GM23338 (cell line): ENCODE results near the gene SNX9. TPM values are rescaled to one million over a fixed set of nuclear protein-coding genes. Genes with fewer than 3 reads are reported as not detected.
A peak's percentile ranks its signal among the peaks of the same experiment; 100 is the strongest.

Experiments used
- ATAC-seq: fragments of 200-7000 bp; cut with Tn5 transposase; 3 replicates; pipeline ENCODE4 v1.9.1; 2020
- DNase-seq: peaks from one replicate; pipeline ENCODE4 v3.0.0-alpha.2; 2015; ENCODE audit warnings: low spot score
- H2AFZ ChIP-seq: fragments of 200-600 bp; sonication (generic); 2 replicates; pipeline ENCODE4 v1.8.0; 2016; ENCODE audit warnings: antibody characterized with exemption, mild to moderate bottlenecking, moderate library complexity
- H3F3A ChIP-seq: fragments of 200-600 bp; sonication (generic); replicated peaks from 2 replicates; pipeline ENCODE4 v1.8.0; 2017; ENCODE audit warnings: antibody characterized with exemption, mixed run types, low read depth
- H3K27ac ChIP-seq: fragments of 200-600 bp; sonication (generic); 2 replicates; pipeline ENCODE4 v1.6.1; 2016; ENCODE audit warnings: low read depth
- H3K27me3 ChIP-seq: fragments of 200-600 bp; sonication (generic); 2 replicates; pipeline ENCODE4 v1.8.0; 2016; ENCODE audit warnings: mild to moderate bottlenecking, mixed run types, moderate library complexity; ENCODE audit not compliant: insufficient read depth
- H3K36me3 ChIP-seq: fragments of 200-600 bp; sonication (generic); 2 replicates; pipeline ENCODE4 v1.8.0; 2016; ENCODE audit warnings: mild to moderate bottlenecking; ENCODE audit not compliant: insufficient read depth
- H3K4me1 ChIP-seq: fragments of 200-600 bp; sonication (generic); 2 replicates; pipeline ENCODE4 v1.8.0; 2016; ENCODE audit warnings: mild to moderate bottlenecking, moderate library complexity; ENCODE audit not compliant: insufficient read depth
- H3K4me2 ChIP-seq: fragments of 200-600 bp; sonication (generic); 2 replicates; pipeline ENCODE4 v1.7.1; 2017; ENCODE audit warnings: mixed run types
- H3K4me3 ChIP-seq: fragments of 200-600 bp; sonication (generic); 2 replicates; pipeline ENCODE4 v1.6.1; 2016; ENCODE audit warnings: mixed run types
- H3K79me2 ChIP-seq: fragments of 200-600 bp; sonication (generic); replicated peaks from 2 replicates; pipeline ENCODE4 v1.8.0; 2017; ENCODE audit warnings: mild to moderate bottlenecking; ENCODE audit not compliant: insufficient read depth
- H3K9me2 ChIP-seq: fragments of 200-600 bp; sonication (generic); 2 replicates; pipeline ENCODE4 v1.8.0; 2017; ENCODE audit not compliant: insufficient read depth
- H4K20me1 ChIP-seq: fragments of 200-600 bp; sonication (generic); replicated peaks from 2 replicates; pipeline ENCODE4 v1.8.0; 2017; ENCODE audit warnings: mild to moderate bottlenecking; ENCODE audit not compliant: insufficient read depth
- H3K27ac Mint-ChIP-seq: 2 replicates; pipeline ENCODE4 v1.8.0; 2020; ENCODE audit warnings: inconsistent platforms, mild to moderate bottlenecking, moderate library complexity, mixed read lengths
- H3K27me3 Mint-ChIP-seq: 3 replicates; pipeline ENCODE4 v1.8.0; 2022; ENCODE audit warnings: low read depth, mild to moderate bottlenecking, moderate library complexity, mixed read lengths, inconsistent platforms; ENCODE audit not compliant: insufficient read depth, poor library complexity
- H3K36me3 Mint-ChIP-seq: 3 replicates; pipeline ENCODE4 v1.8.0; 2021; ENCODE audit warnings: low read depth, mild to moderate bottlenecking, inconsistent platforms, moderate library complexity, mixed read lengths
- H3K4me1 Mint-ChIP-seq: 3 replicates; pipeline ENCODE4 v1.8.0; 2020; ENCODE audit warnings: mild to moderate bottlenecking, inconsistent platforms, mixed read lengths
- H3K4me3 Mint-ChIP-seq: 3 replicates; pipeline ENCODE4 v1.8.0; 2021; ENCODE audit warnings: moderate library complexity, mild to moderate bottlenecking, inconsistent platforms, mixed read lengths
- H3K9me3 Mint-ChIP-seq: 3 replicates; pipeline ENCODE4 v1.8.0; 2020; ENCODE audit warnings: moderate library complexity, mild to moderate bottlenecking, inconsistent platforms, mixed read lengths
- CREB1 ChIP-seq: fragments of 250-450 bp; sonication (Bioruptor Pico); IDR thresholded peaks from 2 replicates; pipeline ENCODE4 v1.5.0; 2020; ENCODE audit warnings: low read depth, mild to moderate bottlenecking, moderate library complexity
- ETS1 ChIP-seq: IDR thresholded peaks from 2 replicates; pipeline ENCODE4 v1.6.1; 2016; ENCODE audit warnings: antibody characterized with exemption
- POLR2AphosphoS5 ChIP-seq: IDR thresholded peaks from 2 replicates; pipeline ENCODE4 v1.6.1; 2016; ENCODE audit warnings: antibody characterized with exemption, low read depth
- REST ChIP-seq: IDR thresholded peaks from one replicate; pipeline ENCODE4 v1.6.1; 2018; ENCODE audit warnings: antibody characterized with exemption; ENCODE audit not compliant: unreplicated experiment
- STAT1 ChIP-seq: IDR thresholded peaks from one replicate; pipeline ENCODE4 v1.6.1; 2016; ENCODE audit warnings: antibody characterized with exemption; ENCODE audit not compliant: unreplicated experiment
- ZNF114 ChIP-seq: fragments of 250-450 bp; sonication (Bioruptor Pico); IDR thresholded peaks from 2 replicates; pipeline ENCODE4 v1.5.0; 2020; ENCODE audit warnings: mild to moderate bottlenecking, moderate library complexity
- ZNF331 ChIP-seq: fragments of 250-450 bp; sonication (Bioruptor Pico); IDR thresholded peaks from 2 replicates; pipeline ENCODE4 v1.5.0; 2020; ENCODE audit warnings: low read depth, mild to moderate bottlenecking, moderate library complexity
- polyA plus RNA-seq: library from polyadenylated mRNA; unstranded; fragments of >200 nt; fragmentation: Nextera tagmentation; extraction: Ambion mirVana; gene quantifications from 2 replicates; pipeline ENCODE4 v1.2.1, GENCODE V29; 2016
- total RNA-seq: library from RNA; depleted of rRNA; stranded (reverse); fragments of >200 nt; shearing (Covaris generic); gene quantifications from 2 replicates; pipeline ENCODE4 v1.2.3, GENCODE V29; 2014

Gene SNX9
- total and polyA plus RNA-seq, 2 experiments from 2014 or later, result 18.4 to 23.3 TPM

GRCh38 chr6:157847846-157848245 lies 24.8 kb downstream of the SNX9 start (continued):
- TF ChIP-seq REST (no peak), ZNF331 (no peak), ZNF114 (CRISPR knock-in tag) (no peak), ETS1 (no peak), POLR2AphosphoS5 (no peak)

- ATAC-seq, result no peak
- Mint-ChIP-seq H3K27ac (no peak overlapping the region), H3K4me3 (no peak overlapping the region; the same call in 2 of the 3 replicates), H3K4me1 (peaks cover 45% of the 10 kb centered on the region), H3K27me3 (peaks cover 6% of the 10 kb centered on the region), H3K9me3 (peaks cover 11% of the 10 kb centered on the region; the same call in 2 of the 3 replicates), H3K36me3 (peaks cover 13% of the 10 kb centered on the region)
- H3K27me3 ChIP-seq, result no peaks in the 10 kb centered on the region
- H3K9me2 ChIP-seq, result no peaks in the 10 kb centered on the region
- H3K79me2 ChIP-seq, result peaks cover 100% of the 10 kb centered on the region
- no peak overlapping the region for H2AFZ ChIP-seq
- peaks cover 31% of the 10 kb centered on the region for H4K20me1 ChIP-seq
- no peak for TF ChIP-seq ZNF331
- TF ChIP-seq CREB1 (CRISPR knock-in tag), result no peak
- TF ChIP-seq ZNF114 (CRISPR knock-in tag), result no peak
- no peak for TF ChIP-seq STAT1
- no peak for TF ChIP-seq REST
- DNase-seq, result no peak
- no peaks in the 10 kb centered on the region for H3F3A ChIP-seq
- H3K4me2 ChIP-seq, result 0 out of 2 replicates have a peak overlapping the region, but pooled peaks have one; percentile 30
- no peaks in the 10 kb centered on the region for H3K36me3 ChIP-seq
- H3K4me1 ChIP-seq, result peaks cover 29% of the 10 kb centered on the region
- H3K4me3 ChIP-seq, result no peak overlapping the region
- peak overlapping the region; percentile 13; the same call in 1 of the 2 replicates for H3K27ac ChIP-seq
Observed at GRCh38 chr6:157848693-157849092, 25.6 kb downstream of the SNX9 start.
